ENCODE data around the gene STS.

The STS gene, protein sequence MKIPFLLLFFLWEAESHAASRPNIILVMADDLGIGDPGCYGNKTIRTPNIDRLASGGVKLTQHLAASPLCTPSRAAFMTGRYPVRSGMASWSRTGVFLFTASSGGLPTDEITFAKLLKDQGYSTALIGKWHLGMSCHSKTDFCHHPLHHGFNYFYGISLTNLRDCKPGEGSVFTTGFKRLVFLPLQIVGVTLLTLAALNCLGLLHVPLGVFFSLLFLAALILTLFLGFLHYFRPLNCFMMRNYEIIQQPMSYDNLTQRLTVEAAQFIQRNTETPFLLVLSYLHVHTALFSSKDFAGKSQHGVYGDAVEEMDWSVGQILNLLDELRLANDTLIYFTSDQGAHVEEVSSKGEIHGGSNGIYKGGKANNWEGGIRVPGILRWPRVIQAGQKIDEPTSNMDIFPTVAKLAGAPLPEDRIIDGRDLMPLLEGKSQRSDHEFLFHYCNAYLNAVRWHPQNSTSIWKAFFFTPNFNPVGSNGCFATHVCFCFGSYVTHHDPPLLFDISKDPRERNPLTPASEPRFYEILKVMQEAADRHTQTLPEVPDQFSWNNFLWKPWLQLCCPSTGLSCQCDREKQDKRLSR

DNA sequence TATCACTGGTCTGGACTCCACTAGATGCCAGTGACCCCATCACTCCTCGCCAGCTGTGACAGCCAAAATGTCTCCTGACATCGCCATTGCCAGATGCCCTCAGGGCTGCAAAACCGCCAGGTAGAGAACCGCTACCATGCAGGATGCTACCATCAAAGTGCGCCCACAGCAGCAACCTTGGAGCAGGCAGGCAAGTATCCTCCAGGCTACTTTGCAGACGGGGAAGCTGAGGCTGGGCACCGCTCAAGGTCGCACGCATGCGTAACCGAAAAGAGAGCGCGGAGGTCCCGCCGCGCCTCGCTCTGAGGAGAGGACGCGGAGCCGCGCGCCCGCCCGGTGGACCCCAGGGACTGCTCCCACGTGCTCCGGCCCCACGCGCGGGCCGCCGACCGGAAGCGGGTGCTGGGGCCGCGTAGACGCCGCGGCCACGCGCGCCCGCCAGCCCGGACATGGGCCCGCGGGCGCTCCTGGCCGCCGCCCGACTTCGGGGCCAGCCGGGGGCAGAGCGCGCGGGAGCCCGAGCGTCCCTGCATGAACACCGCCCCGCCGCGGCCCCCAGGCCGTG lies at the start of gene STS:
TSS of gene STS (plus strand) at position 300 of the 565 bp plus-strand sequence. CDS start 105,488 bp downstream, outside the sequence.
- peak; percentile 50 for DNase-seq

DNA sequence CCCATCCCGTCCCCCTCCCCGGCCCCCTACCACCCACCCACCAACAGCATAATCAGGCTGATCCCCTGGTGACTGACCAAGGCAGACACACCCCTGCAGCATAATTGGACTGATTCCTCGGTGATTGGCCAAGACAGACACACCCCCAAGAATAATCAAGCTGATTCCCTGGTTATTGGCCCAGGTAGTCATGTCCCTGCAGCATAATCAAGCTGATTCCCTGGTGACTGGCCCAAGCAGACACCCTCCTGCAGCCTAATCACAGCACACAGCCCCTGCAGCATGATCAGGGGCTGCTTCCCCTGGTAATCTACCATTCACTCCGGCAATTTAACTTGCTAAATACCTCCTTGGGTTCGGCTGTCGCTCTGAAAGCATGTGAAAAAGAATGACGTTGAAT lies 47.5 kb upstream of the STS start:
- DNase-seq: no peak

DNA sequence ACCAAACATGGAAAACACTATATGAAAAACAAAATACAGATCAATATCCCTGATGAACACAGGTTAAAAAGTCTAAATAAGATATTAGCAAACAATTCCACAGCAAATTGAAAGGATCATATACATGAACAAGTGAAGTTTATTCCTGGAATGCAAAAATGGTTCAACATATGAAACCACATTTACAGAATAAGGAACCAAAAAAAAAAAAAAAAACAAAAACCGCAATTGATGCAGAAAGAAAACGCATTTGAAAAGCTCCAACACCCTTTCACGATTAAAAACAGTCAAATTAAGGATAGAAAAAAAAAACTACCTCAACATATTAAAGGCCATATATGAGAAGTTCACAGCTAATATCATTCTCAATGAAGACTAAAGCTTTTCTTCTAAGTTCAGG lies 45.4 kb upstream of the STS start:
- no peak for DNase-seq

DNA sequence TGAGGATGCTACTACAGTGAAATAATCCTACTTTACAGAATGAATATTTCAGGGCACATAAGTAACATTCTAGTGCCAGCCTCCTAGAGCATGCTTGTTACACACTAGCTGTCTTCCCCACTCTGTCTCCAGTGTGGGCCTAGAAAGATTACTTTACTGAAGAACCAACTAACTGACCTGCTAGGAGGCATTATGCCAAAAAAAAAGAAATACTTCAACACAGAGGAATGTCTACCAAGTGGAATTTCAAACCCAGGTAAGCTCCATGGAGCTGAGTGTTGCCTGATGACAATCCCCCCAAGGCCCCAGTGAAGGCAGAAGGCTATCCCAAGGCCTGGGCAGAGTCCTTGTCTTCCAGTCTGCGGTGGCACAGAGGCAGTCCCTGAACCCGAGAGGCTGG lies 40.9 kb upstream of the STS start:
- no peak for DNase-seq

DNA sequence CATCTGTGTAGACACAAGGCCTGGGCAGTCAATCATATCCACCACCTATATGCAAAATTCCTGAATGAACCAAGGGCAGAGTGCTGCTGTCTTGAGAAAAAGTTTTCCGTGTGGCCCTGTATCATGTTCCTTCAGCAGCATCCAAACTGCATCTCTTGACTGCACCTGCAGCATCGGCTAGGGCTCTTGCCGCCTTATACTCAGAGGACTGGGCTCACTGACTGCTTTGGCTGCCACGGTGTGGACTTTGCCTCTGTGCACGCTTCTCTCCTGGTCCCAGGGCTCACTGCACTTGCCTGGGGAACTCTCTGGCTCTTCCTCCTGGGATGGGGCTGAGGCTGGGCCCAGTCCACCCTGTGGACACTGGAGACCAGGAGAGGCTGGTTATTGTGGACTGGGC lies 39.5 kb upstream of the STS start:
- no peak for DNase-seq

DNA sequence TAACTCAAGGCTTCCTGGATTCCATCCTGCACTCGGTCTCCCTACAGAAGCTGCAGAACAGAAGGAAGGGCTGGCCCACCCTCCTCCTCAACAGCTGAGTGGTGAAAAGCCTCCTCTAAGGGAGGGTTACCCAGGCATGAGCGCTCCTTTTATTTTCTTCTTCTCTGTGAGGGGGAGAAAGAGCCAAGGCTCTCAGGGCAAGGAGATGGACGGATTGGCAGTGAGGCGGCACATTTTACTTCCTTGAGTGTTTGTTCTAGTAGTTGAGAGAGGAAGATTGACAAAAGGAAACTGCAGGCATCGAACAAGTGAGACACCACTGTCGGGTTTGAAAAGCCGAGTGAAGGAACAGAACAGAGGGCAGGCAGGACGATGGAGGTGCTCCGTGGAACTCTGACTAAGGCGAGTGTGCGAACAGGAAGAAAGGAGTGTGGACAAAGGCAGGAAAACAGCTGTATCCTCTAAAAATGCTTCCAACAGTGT lies 38.4 kb upstream of the STS start:
- DNase-seq: peak; percentile 39

DNA sequence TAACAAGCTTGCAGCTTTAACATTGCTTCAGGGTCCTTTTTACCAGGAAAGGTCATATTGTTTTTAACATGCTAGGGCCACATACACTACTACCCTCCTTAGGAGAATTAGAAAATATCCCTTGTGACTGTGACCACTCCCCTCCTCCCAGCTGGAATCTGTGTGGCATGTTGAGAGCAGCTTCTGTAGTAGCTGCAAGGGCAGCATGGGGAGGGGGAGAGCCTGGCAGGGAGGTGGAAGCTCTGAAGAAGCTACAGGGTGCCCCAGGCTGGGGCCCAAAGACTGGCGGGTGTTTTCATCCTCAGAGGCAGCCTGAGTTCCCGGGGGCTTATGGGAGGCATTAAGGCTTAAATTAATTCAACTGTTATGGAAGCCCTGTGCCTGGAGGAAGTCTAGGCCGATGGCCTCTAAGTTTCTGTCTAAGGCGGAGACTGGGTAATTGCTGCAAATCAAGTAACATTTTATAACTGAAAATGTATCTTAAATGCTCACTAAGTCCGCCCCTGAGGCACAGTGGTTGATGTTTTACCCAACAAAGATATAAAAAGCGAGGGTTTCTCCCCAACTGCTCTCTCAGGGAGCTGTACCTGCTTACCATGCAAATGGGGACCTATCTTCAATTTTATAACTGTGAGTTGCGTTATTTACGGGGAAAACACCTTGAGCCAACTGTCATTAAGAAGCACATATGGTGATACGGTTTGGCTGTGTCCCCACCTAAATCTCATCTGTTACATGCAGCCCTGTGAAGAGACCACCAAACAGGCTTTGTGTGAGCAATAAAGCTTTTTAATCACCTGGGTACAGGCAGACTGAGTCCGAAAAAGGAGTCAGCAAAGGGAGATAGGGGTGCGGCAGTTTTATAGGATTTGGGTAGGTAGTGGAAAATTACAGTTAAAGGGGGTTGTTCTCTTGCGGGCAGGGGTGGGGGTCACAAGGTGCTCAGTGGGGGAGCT lies 37.4 kb upstream of the STS start:
- no peak for DNase-seq

DNA sequence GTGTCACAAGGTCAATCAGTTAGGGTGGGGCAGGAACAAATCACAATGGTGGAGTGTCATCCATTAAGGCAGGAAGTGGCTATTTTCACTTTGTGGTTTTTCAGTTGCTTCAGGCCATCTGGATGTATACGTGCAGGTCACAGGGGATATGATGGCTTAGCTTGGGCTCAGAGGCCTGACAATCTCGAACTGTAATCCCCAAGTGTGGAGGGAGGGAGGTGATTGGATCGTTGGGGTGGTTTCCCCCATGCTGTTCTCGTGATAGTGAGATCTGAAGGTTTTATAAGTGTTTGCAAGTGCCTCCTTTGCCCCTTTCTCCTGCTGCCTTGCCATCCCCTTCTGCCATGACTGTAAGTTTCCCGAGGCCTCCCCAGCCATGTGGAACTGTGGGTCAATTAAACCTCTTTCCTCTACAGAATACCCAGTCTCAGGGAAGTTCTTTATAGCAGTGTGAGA lies 36.7 kb upstream of the STS start:
- DNase-seq: no peak

DNA sequence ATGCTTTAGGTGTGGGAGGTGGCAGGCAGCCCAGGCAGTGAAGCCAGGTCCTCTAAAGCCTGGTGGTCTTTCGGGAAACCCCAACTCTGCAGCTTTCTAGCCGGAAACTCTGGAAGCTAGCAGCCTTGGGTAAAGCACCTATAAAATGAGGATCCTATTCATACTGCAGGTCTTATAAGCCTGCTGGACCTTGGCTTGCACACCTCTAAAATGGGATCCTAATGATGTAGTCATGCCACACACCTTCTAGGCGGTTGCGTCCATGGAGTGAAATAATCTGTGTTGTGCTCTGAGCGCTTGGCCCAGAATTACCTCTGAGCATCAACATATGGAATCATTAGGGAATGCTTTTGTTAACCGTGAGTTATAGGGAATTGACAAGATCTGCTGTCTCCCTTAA lies 36.0 kb upstream of the STS start:
- no peak for DNase-seq

DNA sequence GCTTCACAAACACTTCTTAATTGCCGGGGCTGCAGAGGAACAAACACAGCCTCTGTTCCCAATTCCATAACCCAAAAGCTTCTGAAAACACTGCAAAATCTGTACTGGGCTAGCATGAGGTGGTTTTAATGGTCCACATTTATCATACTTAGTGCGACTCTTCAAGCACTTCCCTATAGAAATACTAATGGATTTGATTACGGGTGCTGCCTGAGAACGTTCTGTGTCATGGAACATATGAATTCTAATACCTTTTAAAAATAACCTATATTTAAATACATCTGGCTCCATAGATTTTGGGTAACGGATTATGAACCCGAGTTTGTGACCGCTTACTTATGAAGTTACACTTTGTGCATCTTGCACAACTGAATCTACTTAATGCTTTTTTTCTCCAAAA lies 35.4 kb upstream of the STS start:
- DNase-seq: peak; percentile 16

DNA sequence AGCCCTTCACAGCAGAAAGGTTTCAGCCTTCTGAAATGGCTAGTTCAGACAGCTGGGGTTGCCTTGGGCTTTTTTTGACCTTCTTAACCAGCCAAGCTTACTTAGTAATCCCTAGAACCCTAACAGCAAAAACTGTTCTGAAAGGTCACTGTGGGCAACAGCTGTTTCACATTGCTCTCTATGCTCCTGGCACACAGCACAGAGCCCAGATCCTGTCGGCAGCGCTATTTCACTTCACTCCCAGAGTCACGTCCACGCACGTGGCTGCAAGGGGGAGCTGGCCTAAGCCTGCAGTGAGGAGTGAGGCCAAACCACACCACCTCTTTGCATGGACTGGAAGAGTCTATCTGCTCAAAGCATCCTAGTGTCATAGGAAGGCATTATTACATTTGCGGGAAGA lies 32.0 kb upstream of the STS start:
- no peak for DNase-seq

DNA sequence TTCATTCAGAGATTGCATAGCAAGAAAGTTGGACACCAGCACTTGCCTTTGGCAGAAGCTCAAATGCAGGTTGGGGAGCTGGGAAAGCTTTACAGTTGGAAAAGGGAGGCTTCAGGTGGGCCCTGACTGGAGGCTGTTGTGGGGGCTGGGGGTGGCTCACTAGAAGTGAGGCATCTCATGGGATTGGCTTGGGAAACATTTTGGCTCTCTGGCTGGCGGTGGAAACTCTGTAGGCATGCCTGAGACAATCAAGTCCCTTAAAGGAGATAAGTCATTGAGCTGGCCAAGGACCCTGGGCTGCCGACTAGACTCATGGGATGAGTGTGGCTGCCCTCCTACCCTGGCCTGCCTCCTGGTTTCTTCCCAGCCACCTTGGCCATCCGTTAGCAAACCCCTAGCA lies 31.4 kb upstream of the STS start:
- no peak for DNase-seq

DNA sequence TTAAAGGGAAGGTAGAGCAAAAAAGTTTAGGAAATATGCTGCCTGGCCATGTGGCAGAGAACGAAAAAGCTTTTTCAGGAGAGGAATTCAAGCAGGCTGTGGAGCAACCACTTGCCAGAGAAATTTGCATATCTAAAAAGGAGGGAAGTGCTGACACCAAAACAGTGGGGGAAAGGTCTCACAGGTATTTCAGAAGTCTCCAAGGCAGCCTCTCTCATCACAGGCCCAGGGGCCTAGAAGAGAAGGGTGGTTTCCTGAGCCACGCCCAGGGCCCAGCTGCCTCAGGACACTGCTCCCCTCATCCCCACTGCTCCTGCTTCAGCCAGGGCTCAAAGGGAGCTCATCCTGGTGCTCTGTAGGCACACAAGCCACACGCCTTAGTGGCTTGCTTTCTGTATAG lies 29.9 kb upstream of the STS start:
- no peak for DNase-seq

DNA sequence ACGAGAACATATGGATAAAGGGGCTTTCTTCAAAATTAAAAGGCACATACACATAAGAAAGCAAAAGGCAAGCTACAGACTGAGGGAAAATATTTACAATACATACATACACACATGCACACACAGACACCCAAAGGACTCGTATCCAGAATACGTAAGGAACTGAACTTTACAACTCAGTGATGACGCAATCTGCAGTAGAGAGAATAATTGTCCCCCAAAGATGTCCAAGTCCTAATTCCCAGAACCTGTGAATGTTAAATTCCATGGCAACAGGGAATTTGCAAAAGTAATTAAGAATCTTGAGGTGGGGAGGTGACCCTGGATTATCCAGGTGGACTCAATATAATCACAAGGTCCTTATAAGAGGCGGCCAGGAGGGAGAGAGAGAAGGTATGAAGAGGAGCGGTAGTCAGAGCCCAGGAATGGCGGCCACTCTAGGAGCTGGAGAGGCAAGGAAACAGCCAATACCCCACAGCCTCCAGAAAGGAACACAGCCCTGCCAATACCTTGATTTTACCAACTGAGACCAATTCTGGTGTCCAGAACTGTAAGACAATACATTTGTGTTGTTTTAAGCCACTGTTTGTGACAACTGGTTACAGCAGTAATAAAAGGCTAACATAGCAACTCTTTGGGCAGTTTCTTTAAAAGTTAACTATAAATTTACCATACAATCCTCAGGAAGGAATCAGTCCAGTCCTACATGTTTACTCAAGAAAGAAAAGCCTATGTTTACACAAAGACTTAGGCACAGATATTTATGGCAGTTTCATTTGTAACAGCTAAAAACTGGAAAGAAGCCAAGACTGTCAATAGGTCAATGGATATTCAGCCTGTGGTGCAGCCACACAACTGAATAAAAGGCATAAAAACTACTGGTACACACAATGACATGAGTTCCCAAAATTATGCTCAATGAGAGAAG lies 27.3 kb upstream of the STS start:
- peak; percentile 39 for DNase-seq

DNA sequence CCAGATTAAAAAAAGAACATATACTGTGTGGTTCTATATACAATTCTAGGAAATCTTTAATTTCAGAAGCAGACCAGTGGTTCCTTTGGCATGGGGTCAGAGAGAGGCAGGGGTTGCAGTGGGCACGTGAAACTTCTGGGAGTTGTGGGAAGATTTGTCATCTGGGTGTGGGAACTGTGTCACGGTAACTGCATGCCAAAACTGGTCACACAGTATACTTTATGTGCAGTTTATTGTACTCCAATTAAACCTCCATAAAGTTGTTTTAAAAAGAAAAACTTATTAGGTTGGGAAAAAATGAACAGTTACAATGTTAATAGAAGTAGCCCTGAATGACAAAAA lies 26.7 kb upstream of the STS start:
- no peak for DNase-seq

DNA sequence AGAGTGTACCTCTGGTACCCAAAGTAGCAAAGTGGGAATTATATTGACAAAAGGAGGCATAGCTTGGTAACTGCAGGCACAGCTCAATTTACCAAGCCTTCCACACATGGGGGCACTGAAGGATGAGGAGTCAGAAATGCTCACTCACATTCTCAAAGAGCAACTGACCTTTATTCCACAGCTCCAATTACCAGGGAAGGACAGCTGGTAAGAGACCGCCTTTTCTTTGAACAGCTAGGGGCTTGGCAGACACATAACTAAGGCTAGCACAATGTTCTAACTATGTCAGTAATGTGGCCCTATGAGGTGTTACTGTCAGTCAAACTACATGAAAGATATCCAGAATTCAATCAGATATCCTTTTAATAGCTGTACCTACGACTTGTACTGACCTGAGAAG lies 20.5 kb upstream of the STS start:
- no peak for DNase-seq

DNA sequence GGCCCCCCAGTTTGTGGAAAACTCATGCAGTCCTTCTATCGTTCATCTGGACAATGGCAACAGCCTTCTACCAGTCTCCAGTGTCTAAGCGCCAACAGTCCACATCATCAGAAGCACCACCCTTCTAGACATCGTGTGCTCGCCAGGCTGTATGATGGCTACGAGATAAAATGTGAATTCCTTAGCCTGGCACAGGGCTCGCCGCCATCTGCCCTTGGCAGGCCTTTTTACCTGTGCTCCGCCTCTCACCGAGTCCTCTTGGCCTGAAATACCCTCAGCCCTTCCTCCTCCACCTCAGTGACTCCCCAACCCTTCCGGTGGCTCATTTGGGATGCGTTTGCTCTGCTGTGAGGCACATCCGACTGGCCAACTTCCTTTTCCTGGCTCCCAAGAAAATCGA lies 15.9 kb upstream of the STS start:
- DNase-seq: no peak

DNA sequence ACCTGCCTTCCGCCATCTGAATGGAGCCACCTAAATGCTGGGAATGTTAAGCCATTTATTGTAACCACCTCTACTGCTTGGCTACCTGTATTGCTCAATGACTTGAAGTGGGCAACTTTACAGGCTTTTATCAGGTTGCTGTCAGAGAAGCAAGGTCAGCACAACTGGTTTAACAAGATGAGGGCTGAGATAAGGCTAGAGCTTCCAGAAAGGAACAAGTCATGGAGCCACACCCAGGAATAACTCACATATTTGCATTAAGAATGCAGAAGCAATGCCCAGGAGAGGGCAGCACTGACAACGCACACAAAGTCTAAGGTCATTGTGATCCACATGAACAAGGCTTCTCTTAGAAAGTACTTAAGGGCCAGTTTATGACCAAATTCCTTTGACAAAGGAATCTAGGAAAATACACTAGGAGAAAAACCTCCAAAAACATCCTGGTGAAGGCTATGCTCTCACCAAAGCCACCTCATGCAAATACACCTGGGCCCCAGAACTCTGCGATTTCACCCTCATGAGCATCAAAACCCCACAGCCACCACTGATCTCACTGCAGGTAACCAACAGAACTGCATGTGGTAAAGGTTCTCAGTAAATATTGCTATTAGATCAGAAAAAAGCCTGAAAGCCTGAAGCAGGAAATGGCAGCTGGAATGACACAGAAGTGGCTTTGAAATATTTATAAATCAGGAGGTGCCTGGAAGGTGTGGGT lies 15.0 kb upstream of the STS start:
- no peak for DNase-seq

DNA sequence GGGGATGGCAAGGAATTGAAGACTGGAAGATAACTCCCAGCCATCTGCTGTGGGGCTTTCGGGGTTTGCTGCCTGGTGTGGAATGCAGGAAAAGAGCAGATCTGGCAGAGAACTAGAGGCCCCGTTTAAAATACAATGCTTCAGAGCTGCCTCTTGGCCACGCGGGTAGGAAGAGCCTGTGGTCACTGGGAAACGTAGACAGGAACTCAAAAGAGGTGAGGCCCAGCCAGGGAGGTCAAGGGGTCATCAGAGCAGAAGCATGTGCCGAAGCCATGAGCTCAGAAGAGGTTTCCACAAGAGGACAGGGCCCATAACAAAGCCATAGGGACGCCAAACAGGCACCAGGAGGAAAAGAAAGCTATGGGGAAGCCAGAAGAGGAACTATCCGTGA lies 14.5 kb upstream of the STS start:
- no peak for DNase-seq

DNA sequence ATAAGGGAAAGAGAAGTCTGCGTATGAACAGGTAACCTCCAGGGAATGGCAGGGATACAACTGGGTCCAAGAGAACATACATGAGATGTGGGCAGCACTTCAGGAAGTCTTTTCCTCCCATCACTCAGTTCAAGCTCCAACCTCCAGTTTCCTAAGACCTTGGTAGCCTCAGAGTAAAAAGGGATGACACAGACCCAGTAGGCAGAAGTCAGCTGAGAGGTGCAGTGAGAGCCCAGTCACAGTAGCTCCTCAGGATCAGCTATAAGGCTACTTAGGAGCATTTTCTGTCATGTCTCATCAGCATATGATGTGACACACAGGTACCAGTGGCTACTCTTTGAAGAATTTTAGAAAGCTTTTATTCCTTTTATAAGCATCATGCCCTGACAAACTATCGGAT lies 12.5 kb upstream of the STS start:
- DNase-seq: no peak
